ENCODE data around the gene SPDYE4. TPM values are rescaled to one million over a fixed set of nuclear protein-coding genes. Genes with fewer than 3 reads are reported as not detected.

SPDYE4 gene
- polyA plus RNA-seq, 1 experiment: not detected

DNA sequence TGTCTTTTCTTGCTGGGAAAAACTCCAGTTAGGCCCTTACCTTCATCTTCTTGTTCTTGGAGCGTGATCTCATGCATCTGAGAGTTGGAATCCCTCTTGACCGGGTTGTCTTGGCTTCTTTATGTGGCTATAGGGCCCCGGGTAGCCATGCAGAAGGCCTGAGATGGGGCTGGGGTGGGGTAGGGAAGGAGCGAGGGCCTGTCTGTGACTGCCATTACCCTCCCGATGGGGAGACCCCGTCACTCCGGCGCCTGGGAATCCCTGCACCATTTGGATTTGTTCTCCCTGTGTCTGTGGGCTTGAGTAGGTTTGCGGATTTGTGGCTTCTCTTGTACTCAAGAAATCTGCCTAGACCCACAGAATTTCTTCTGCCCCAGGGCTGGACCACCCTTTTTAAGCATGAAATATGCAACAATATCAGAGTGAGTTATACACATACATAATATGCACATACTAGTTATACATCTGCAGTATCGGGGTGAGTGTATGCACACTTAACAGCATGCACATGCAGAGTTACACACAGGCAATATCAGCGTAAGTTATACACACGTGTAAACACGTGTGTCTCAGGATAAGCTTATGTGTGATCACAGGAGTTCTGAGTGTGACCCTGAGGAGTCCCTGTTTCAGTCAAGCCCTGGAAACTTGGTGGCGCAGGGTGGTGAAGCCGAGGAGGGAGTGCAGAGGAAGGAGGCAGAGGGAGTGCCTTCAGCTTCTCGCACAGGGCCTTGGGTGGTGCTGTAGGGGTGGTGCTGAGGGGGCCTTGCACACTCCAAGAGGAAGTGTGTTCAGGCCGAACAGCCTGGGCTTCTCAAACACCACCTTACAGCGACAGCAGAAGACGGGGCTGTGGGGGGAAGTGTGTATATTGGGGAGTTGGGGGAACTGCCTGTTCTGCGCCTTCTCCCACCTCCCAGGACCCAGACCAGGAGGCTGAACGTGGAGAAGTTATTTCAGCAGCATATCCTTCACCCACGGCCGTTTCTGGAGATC lies 32.2 kb downstream of the SPDYE4 start:
- TF ChIP-seq CTCF (IDR thresholded peaks at IDR 0.05; ENCODE audit: low read depth, low read length): no peak
- Histone ChIP-seq H3K9me3 (ENCODE audit: control insufficient read depth, insufficient read depth, low read length) (no peaks in the 10 kb centered on the region), H3K4me3 (ENCODE audit: low read depth, low read length) (no peak overlapping the region), H3K27ac (ENCODE audit: low read depth, low read length) (no peak overlapping the region), H3K27me3 (ENCODE audit: control insufficient read depth, insufficient read depth, low read length) (peaks cover 2% of the 10 kb centered on the region)
- no peak for DNase-seq (ENCODE audit: low read depth, low spot score)
- CTCF ChIA-PET: no interaction called here
- POLR2A ChIA-PET: no interaction called here

GRCh38 chr17:8724451-8724850 lies 33.9 kb downstream of the SPDYE4 start:
- no peak for TF ChIP-seq CTCF (IDR thresholded peaks at IDR 0.05; ENCODE audit: low read depth, low read length)
- no peak overlapping the region for H3K4me3 ChIP-seq (ENCODE audit: low read depth, low read length)
- DNase-seq (ENCODE audit: low read depth, low spot score): no peak
- no peak overlapping the region for H3K27ac ChIP-seq (ENCODE audit: low read depth, low read length)
- peaks cover 2% of the 10 kb centered on the region for H3K27me3 ChIP-seq (ENCODE audit: control insufficient read depth, insufficient read depth, low read length)
- ChIA-PET POLR2A (no interaction called here), CTCF (interaction anchor here (0.7 to 1.2 kb wide), 2 partner anchors 21 to 363 kb away, joined by 3 read pairs; no protein-coding TSS in a partner anchor)
- H3K9me3 ChIP-seq (ENCODE audit: control insufficient read depth, insufficient read depth, low read length): no peaks in the 10 kb centered on the region

GRCh38 chr17:8720596-8720995 lies 37.8 kb downstream of the SPDYE4 start:
- no peak overlapping the region for H3K4me3 ChIP-seq (ENCODE audit: low read depth, low read length)
- peaks cover 2% of the 10 kb centered on the region for H3K27me3 ChIP-seq (ENCODE audit: control insufficient read depth, insufficient read depth, low read length)
- H3K27ac ChIP-seq (ENCODE audit: low read depth, low read length): no peak overlapping the region
- no peak for DNase-seq (ENCODE audit: low read depth, low spot score)
- ChIA-PET POLR2A (no interaction called here), CTCF (no interaction called here)
- TF ChIP-seq CTCF (IDR thresholded peaks at IDR 0.05; ENCODE audit: low read depth, low read length): no peak
- H3K9me3 ChIP-seq (ENCODE audit: control insufficient read depth, insufficient read depth, low read length): peaks cover 2% of the 10 kb centered on the region; the same call in 1 of the 2 replicates

GRCh38 chr17:8719291-8720246 lies 38.8 kb downstream of the SPDYE4 start:
- no peak overlapping the region for H3K4me3 ChIP-seq (ENCODE audit: low read depth, low read length)
- CTCF ChIA-PET: no interaction called here
- no peak for DNase-seq (ENCODE audit: low read depth, low spot score)
- POLR2A ChIA-PET: no interaction called here
- peaks cover 2% of the 10 kb centered on the region; the same call in 1 of the 2 replicates for H3K9me3 ChIP-seq (ENCODE audit: control insufficient read depth, insufficient read depth, low read length)
- peaks cover 5% of the 10 kb centered on the region for H3K27me3 ChIP-seq (ENCODE audit: control insufficient read depth, insufficient read depth, low read length)
- TF ChIP-seq CTCF (IDR thresholded peaks at IDR 0.05; ENCODE audit: low read depth, low read length): no peak
- H3K27ac ChIP-seq (ENCODE audit: low read depth, low read length): no peak overlapping the region

Data from AG04450 (cell line).